CD14-positive monocyte (primary cell): ENCODE measurements around the gene SERTM2. TPM values are rescaled to one million over a fixed set of nuclear protein-coding genes. Genes with fewer than 3 reads are reported as not detected.

Experiments used
- DNase-seq, 3 donors: peaks; one replicate each; pipeline ENCODE4 v3.0.0-alpha.2; 2011 to 2022
- H2AFZ ChIP-seq: 2 replicates; pipeline ENCODE4 v1.6.0; 2012; ENCODE audit warnings: mild to moderate bottlenecking, low read depth, low read length, inconsistent platforms; ENCODE audit not compliant: insufficient read depth, poor library complexity, severe bottlenecking
- H3K27ac ChIP-seq, 2 donors: 1 replicate in 1 of 2; 2 replicates in 1 of 2; pipeline ENCODE4 v1.5.1; 2012 to 2013; ENCODE audit warnings: low read length in 2 of 2, control low read depth in 1 of 2, inconsistent platforms in 1 of 2, low read depth in 1 of 2, mild to moderate bottlenecking in 1 of 2
- H3K27me3 ChIP-seq, 2 donors: one replicate each; pipeline versions ENCODE4 v1.6.0 to v1.6.1; 2011 to 2013; ENCODE audit warnings: low read length in 2 of 2; ENCODE audit not compliant: control insufficient read depth in 2 of 2, insufficient read depth in 2 of 2
- H3K36me3 ChIP-seq, 2 donors: replicated peaks in 1 of 2; 1 replicate in 1 of 2; 2 replicates in 1 of 2; pipeline versions ENCODE4 v1.5.1 to v1.6.1; 2012 to 2013; ENCODE audit warnings: low read length in 2 of 2, control low read depth in 1 of 2, inconsistent platforms in 1 of 2, mild to moderate bottlenecking in 1 of 2; ENCODE audit not compliant: insufficient read depth in 2 of 2, control insufficient read depth in 1 of 2
- H3K4me1 ChIP-seq, 2 donors: 1 replicate in 1 of 2; 2 replicates in 1 of 2; pipeline versions ENCODE4 v1.5.1 to v1.6.1; 2012 to 2013; ENCODE audit warnings: low read length in 2 of 2, control low read depth in 1 of 2, inconsistent platforms in 1 of 2, mild to moderate bottlenecking in 1 of 2, moderate library complexity in 1 of 2; ENCODE audit not compliant: insufficient read depth in 2 of 2, control insufficient read depth in 1 of 2
- H3K4me2 ChIP-seq: replicated peaks from 2 replicates; pipeline ENCODE3; 2012; ENCODE audit warnings: low read length, moderate library complexity, mild to moderate bottlenecking; ENCODE audit not compliant: poor library complexity, severe bottlenecking; ENCODE audit errors: extremely low read depth
- H3K4me3 ChIP-seq, 3 experiments: fragments of 200-600 bp in 1 of 3; sonication (generic) in 1 of 3; replicated peaks in 1 of 3; 1 replicate in 2 of 3; 2 replicates in 1 of 3; pipeline ENCODE4 v1.5.1; 2011 to 2013; ENCODE audit warnings: low read length in 3 of 3, mild to moderate bottlenecking in 3 of 3, control low read depth in 2 of 3, low read depth in 2 of 3, inconsistent platforms in 1 of 3, moderate library complexity in 1 of 3
- H3K79me2 ChIP-seq: 2 replicates; pipeline ENCODE4 v1.6.0; 2012; ENCODE audit warnings: mild to moderate bottlenecking, control low read depth, inconsistent platforms, low read length, moderate library complexity; ENCODE audit not compliant: insufficient read depth
- H3K9ac ChIP-seq: 2 replicates; pipeline ENCODE4 v1.6.0; 2017; ENCODE audit warnings: low read length, mild to moderate bottlenecking; ENCODE audit not compliant: insufficient read depth, poor library complexity, severe bottlenecking
- H3K9me3 ChIP-seq, 2 donors: replicated peaks in 1 of 2; 1 replicate in 1 of 2; 2 replicates in 1 of 2; pipeline versions ENCODE4 v1.5.1 to v1.6.1; 2012 to 2013; ENCODE audit warnings: low read length in 2 of 2, control low read depth in 1 of 2; ENCODE audit not compliant: control insufficient read depth in 1 of 2, insufficient read depth in 1 of 2
- H4K20me1 ChIP-seq: 2 replicates; pipeline ENCODE4 v1.6.0; 2012; ENCODE audit warnings: mild to moderate bottlenecking, low read length, control low read depth, moderate library complexity; ENCODE audit not compliant: insufficient read depth
- H3K27ac Mint-ChIP-seq, 7 donors: one replicate each; pipeline ENCODE4 v1.8.0; 2020; ENCODE audit warnings: mild to moderate bottlenecking in 7 of 7, mixed read lengths in 7 of 7, moderate library complexity in 6 of 7, inconsistent platforms in 2 of 7
- H3K27me3 Mint-ChIP-seq, 3 donors: one replicate each; pipeline ENCODE4 v1.8.0; 2021 to 2022; ENCODE audit warnings: low read depth in 3 of 3, mild to moderate bottlenecking in 3 of 3, mixed read lengths in 3 of 3, moderate library complexity in 3 of 3, inconsistent platforms in 1 of 3
- H3K36me3 Mint-ChIP-seq, 2 donors: one replicate each; pipeline ENCODE4 v1.8.0; 2020; ENCODE audit warnings: mixed read lengths in 2 of 2, inconsistent platforms in 1 of 2, mild to moderate bottlenecking in 1 of 2
- H3K4me1 Mint-ChIP-seq: one replicate; pipeline ENCODE4 v1.8.0; 2020; ENCODE audit warnings: mild to moderate bottlenecking, mixed read lengths
- H3K4me3 Mint-ChIP-seq, 2 donors: one replicate each; pipeline ENCODE4 v1.8.0; 2020; ENCODE audit warnings: mild to moderate bottlenecking in 2 of 2, mixed read lengths in 2 of 2, moderate library complexity in 1 of 2
- H3K9me3 Mint-ChIP-seq, 7 donors: one replicate each; pipeline ENCODE4 v1.8.0; 2020 to 2022; ENCODE audit warnings: mixed read lengths in 7 of 7, mild to moderate bottlenecking in 6 of 7, moderate library complexity in 6 of 7, inconsistent platforms in 2 of 7
- CTCF ChIP-seq: fragments of 200-600 bp; IDR thresholded peaks from one replicate; pipeline ENCODE4 v1.8.0; 2022; ENCODE audit warnings: antibody characterized with exemption, mild to moderate bottlenecking
- WGBS: methylation state at CpG from one replicate; pipeline ENCODE4 v1.1.5; 2013; ENCODE audit warnings: missing lambda C conversion rate; ENCODE audit not compliant: insufficient coverage; 5-methylcytosine and 5-hydroxymethylcytosine counted together
- intact Hi-C, 2 donors: fragments of 100-400 bp; cut with micrococcal nuclease; formaldehyde crosslinking; loops; one replicate each; pipeline versions ENCODE4 v1.15.0 to v1.15.1; 2023
- polyA plus RNA-seq, 3 donors: library from polyadenylated mRNA; depleted of rRNA in 1 of 3; unstranded in 2 of 3; stranded (reverse) in 1 of 3; fragments of 300-500 nt in 2 of 3; fragments of >200 nt in 1 of 3; fragmentation: Illumina TruSeq in 2 of 3; gene quantifications; 1 replicate in 2 of 3; 2 replicates in 1 of 3; pipeline ENCODE4 v1.2.3, GENCODE V29; 2012 to 2021

SERTM2 gene
- polyA plus RNA-seq, 3 donors, result not detected

- no peak overlapping the region for H3K4me2 ChIP-seq
- Mint-ChIP-seq H3K27me3 (peaks cover 0 to 7% (median 1%) of the 10 kb centered on the region in 3 donors), H3K9me3 (peaks cover 2 to 17% (median 4%) of the 10 kb centered on the region in 7 donors), H3K4me1 (no peaks in the 10 kb centered on the region), H3K36me3 (no peaks in the 10 kb centered on the region), H3K4me3 (no peak overlapping the region), H3K27ac (no peak overlapping the region)
- no peak overlapping the region for H3K4me3 ChIP-seq
- no peaks in the 10 kb centered on the region for H3K4me1 ChIP-seq
- no peak for TF ChIP-seq CTCF
- 0% methylated on average over 1 of the region's 1 CpG for WGBS
- intact Hi-C loops, result no loop called here
- no peak overlapping the region for H3K9ac ChIP-seq
- DNase-seq, result no peak
- no peaks in the 10 kb centered on the region for H3K79me2 ChIP-seq
- H3K36me3 ChIP-seq, result no peaks in the 10 kb centered on the region
- no peak overlapping the region for H3K27ac ChIP-seq
- no peak overlapping the region for H2AFZ ChIP-seq
- no peaks in the 10 kb centered on the region for H3K9me3 ChIP-seq
- H4K20me1 ChIP-seq, result no peaks in the 10 kb centered on the region
- H3K27me3 ChIP-seq, result no peaks in the 10 kb centered on the region
These were observed 43.5 kb upstream of the SERTM2 start for GRCh38 chrX:111467896-111468295.

- Histone ChIP-seq H3K9me3 (no peaks in the 10 kb centered on the region), H3K9ac (no peak overlapping the region), H3K36me3 (no peaks in the 10 kb centered on the region), H2AFZ (no peak overlapping the region), H3K4me1 (no peaks in the 10 kb centered on the region), H3K4me2 (no peak overlapping the region), H4K20me1 (no peaks in the 10 kb centered on the region), H3K79me2 (no peaks in the 10 kb centered on the region), H3K27ac (no peak overlapping the region), H3K4me3 (no peak overlapping the region), H3K27me3 (no peaks in the 10 kb centered on the region)
- Mint-ChIP-seq H3K27me3 (peaks cover 0 to 8% (median 1%) of the 10 kb centered on the region in 3 donors), H3K4me1 (no peaks in the 10 kb centered on the region), H3K27ac (no peak overlapping the region), H3K9me3 (peaks cover 0 to 13% (median 4%) of the 10 kb centered on the region in 7 donors), H3K4me3 (no peak overlapping the region), H3K36me3 (no peaks in the 10 kb centered on the region)
- no peak for TF ChIP-seq CTCF
- WGBS, result no CpG with 5 or more reads among the region's 2 CpGs
- no peak for DNase-seq
- intact Hi-C loops, result no loop called here
These were observed 40.6 kb upstream of the SERTM2 start for GRCh38 chrX:111470681-111471403.
